Psoas muscle (tissue), 8 donors: ENCODE data around the gene ENOPH1. TPM values are rescaled to one million over a fixed set of nuclear protein-coding genes. Genes with fewer than 3 reads are reported as not detected.

Experiments
- ATAC-seq, 4 donors: fragments of 200-7000 bp; cut with Tn5 transposase; one replicate each; pipeline ENCODE4 v1.9.1; 2020; ENCODE audit warnings: moderate library complexity in 3 of 4, mild to moderate bottlenecking in 2 of 4
- DNase-seq, 2 donors: peaks; one replicate each; pipeline ENCODE4 v3.0.0-alpha.2; 2020
- H3K27ac ChIP-seq: fragments of 200-600 bp; one replicate; pipeline ENCODE4 v1.8.0; 2022
- H3K27me3 ChIP-seq, 3 donors: fragments of 200-600 bp in 1 of 3; one replicate each; pipeline versions ENCODE4 v1.6.1 to v1.8.0; 2013 to 2022; ENCODE audit warnings: low read length in 2 of 3, mild to moderate bottlenecking in 2 of 3, moderate library complexity in 1 of 3; ENCODE audit not compliant: insufficient read depth in 3 of 3
- H3K36me3 ChIP-seq, 2 donors: fragments of 200-600 bp in 1 of 2; one replicate each; pipeline versions ENCODE4 v1.6.1 to v1.8.0; 2013 to 2022; ENCODE audit warnings: low read depth in 1 of 2, mild to moderate bottlenecking in 1 of 2, moderate library complexity in 1 of 2; ENCODE audit not compliant: insufficient read depth in 1 of 2
- H3K4me1 ChIP-seq: fragments of 200-600 bp; one replicate; pipeline ENCODE4 v1.8.0; 2022
- H3K4me3 ChIP-seq: fragments of 200-600 bp; one replicate; pipeline ENCODE4 v1.8.0; 2022; ENCODE audit warnings: mild to moderate bottlenecking
- H3K9me3 ChIP-seq: fragments of 200-600 bp; one replicate; pipeline ENCODE4 v1.8.0; 2022
- CTCF ChIP-seq: fragments of 200-600 bp; IDR thresholded peaks from one replicate; pipeline ENCODE4 v1.8.0; 2022; ENCODE audit warnings: antibody characterized with exemption
- WGBS, 3 donors: extraction: QIAGEN DNeasy Blood & Tissue Kit; methylation state at CpG; one replicate each; pipeline versions ENCODE4 v1.1.6 to v1.1.7; 2013; 5-methylcytosine and 5-hydroxymethylcytosine counted together
- intact Hi-C, 2 donors: fragments of 100-400 bp; cut with DNase I; formaldehyde crosslinking; loops; one replicate each; pipeline versions ENCODE4 v1.11.0 to v1.14.2; 2022
- polyA plus RNA-seq, 3 donors: library from polyadenylated mRNA; stranded (reverse); fragments of 200-250 nt; gene quantifications; one replicate each; pipeline ENCODE4 v1.2.3, GENCODE V29; 2013
- total RNA-seq, 4 donors: library from RNA; stranded (reverse); fragmentation: NEBNext Ultra II Directional in 2 of 4; extraction: Animal tissue kit (Norgen Biotek cat#: 25700) in 2 of 4; gene quantifications; one replicate each; pipeline versions ENCODE4 v1.2.1 to v1.2.4, GENCODE V29; 2021 to 2023
- donor health status: healthy with polysubstance abuse.
- donor health status: DM: no; HTN: no; CAD: no; lungs with moderate emphysema.
- donor health status: Bipolar disorder and iron deficiency.
- donor health status: healthy.
- donor health status: DM: yes; HTN: yes; CAD: no.
- donor health status: DM: no; HTN: no; CAD: no.
- donor health status: DM: no; HTN: no; CAD: no.
- donor health status: DM: yes; HTN: yes; CAD: no.

The ENOPH1 gene
- total and polyA plus RNA-seq, 7 donors, result 9.1 to 27.7 (median 12.5) TPM

GRCh38 chr4:82437285-82438005 lies 7.1 kb downstream of the ENOPH1 start:
- WGBS, 3 donors, result 80 to 88% (median 87%) methylated on average over 4 of the region's 4 CpGs
- Histone ChIP-seq H3K4me3 (no peak overlapping the region), H3K9me3 (no peaks in the 10 kb centered on the region), H3K27ac (no peak overlapping the region), H3K4me1 (peaks cover 2% of the 10 kb centered on the region), H3K27me3 (no peaks in the 10 kb centered on the region), H3K36me3 (no peaks in the 10 kb centered on the region)
- TF ChIP-seq CTCF, result no peak
- no peak for DNase-seq
- intact Hi-C loops, result loop anchor here (10.0 kb wide), 1 partner anchor 153 kb away; no protein-coding TSS in a partner anchor
- ATAC-seq, result no peak

GRCh38 chr4:82439088-82439487 lies 8.7 kb downstream of the ENOPH1 start:
- Histone ChIP-seq H3K27me3 (no peaks in the 10 kb centered on the region), H3K9me3 (no peaks in the 10 kb centered on the region), H3K36me3 (no peaks in the 10 kb centered on the region), H3K4me3 (no peak overlapping the region), H3K27ac (no peak overlapping the region), H3K4me1 (no peaks in the 10 kb centered on the region)
- TF ChIP-seq CTCF, result no peak
- 83 to 90% (median 86%) methylated on average over 2 of the region's 2 CpGs for WGBS, 3 donors
- DNase-seq (no peak), ATAC-seq (no peak)
- intact Hi-C loops, result loop anchor here (10.0 kb wide), 1 partner anchor 154 kb away; no protein-coding TSS in a partner anchor

GRCh38 chr4:82447886-82448285 lies 17.5 kb downstream of the ENOPH1 start:
- ATAC-seq (no peak), DNase-seq (no peak)
- H3K27ac ChIP-seq, result no peak overlapping the region
- 97 to 100% (median 97%) methylated on average over 1 of the region's 1 CpG for WGBS, 3 donors
- TF ChIP-seq CTCF, result no peak
- intact Hi-C loops, result no loop called here
- no peaks in the 10 kb centered on the region for H3K4me1 ChIP-seq
- H3K36me3 ChIP-seq, result peaks cover 6 to 50% of the 10 kb centered on the region in 2 donors
- no peaks in the 10 kb centered on the region for H3K27me3 ChIP-seq
- H3K4me3 ChIP-seq, result no peak overlapping the region
- no peaks in the 10 kb centered on the region for H3K9me3 ChIP-seq

GRCh38 chr4:82450966-82451755 lies 20.8 kb downstream of the ENOPH1 start:
- H3K4me1 ChIP-seq, result no peaks in the 10 kb centered on the region
- intact Hi-C loops, result no loop called here
- H3K27ac ChIP-seq, result no peak overlapping the region
- H3K9me3 ChIP-seq, result no peaks in the 10 kb centered on the region
- peaks cover 10 to 69% of the 10 kb centered on the region in 2 donors for H3K36me3 ChIP-seq
- no peaks in the 10 kb centered on the region for H3K27me3 ChIP-seq
- 64 to 77% (median 65%) methylated on average over 13 of the region's 13 CpGs for WGBS, 3 donors
- ATAC-seq (no peak), DNase-seq (no peak)
- no peak overlapping the region for H3K4me3 ChIP-seq
- TF ChIP-seq CTCF, result no peak
